SK-N-SH (cell line): ENCODE results near the gene SPCS3. TPM values are rescaled to one million over a fixed set of nuclear protein-coding genes. Genes with fewer than 3 reads are reported as not detected.
A peak's percentile ranks its signal among the peaks of the same experiment; 100 is the strongest.

Experiments
- CTCF ChIA-PET: fragments of 300-600, 350-600 bp; formaldehyde crosslinking; extraction: SDS; loops from one replicate; lab custom pipeline; 2021; lab: Yijun Ruan, JAX
- POLR2A ChIA-PET: fragments of 350-600 bp; sonication (Branson Sonifier 250); formaldehyde crosslinking; extraction: SDS; loops from one replicate; lab custom pipeline; 2020; ENCODE audit warnings: antibody characterized with exemption, inconsistent platforms; lab: Yijun Ruan, JAX
- DNase-seq: peaks from one replicate; pipeline ENCODE4 v3.0.0; 2012
- H2AFZ ChIP-seq: fragments of 200-600 bp; sonication (generic); 2 replicates; pipeline ENCODE4 v1.8.1; 2016; ENCODE audit warnings: antibody characterized with exemption, mild to moderate bottlenecking, low read depth
- H3F3A ChIP-seq: fragments of 200-600 bp; sonication (generic); replicated peaks from 2 replicates; pipeline ENCODE3; 2016; ENCODE audit warnings: antibody characterized with exemption, mild to moderate bottlenecking; ENCODE audit not compliant: insufficient read depth
- H3K27ac ChIP-seq, 2 experiments: fragments of 200-500 bp in 1 of 2; fragments of 200-600 bp in 1 of 2; sonication (Bioruptor generic) in 1 of 2; sonication (generic), shearing (Covaris generic) in 1 of 2; 2 replicates each; pipeline versions ENCODE4 v1.5.1 to v1.6.1; 2014 to 2016; ENCODE audit warnings: low read depth in 2 of 2, inconsistent platforms in 1 of 2, low read length in 1 of 2, mild to moderate bottlenecking in 1 of 2, mixed read lengths in 1 of 2
- H3K27me3 ChIP-seq: fragments of 200-600 bp; sonication (generic), shearing (Covaris generic); 2 replicates; pipeline ENCODE4 v1.6.1; 2016; ENCODE audit warnings: mixed run types; ENCODE audit not compliant: insufficient read depth
- H3K36me3 ChIP-seq, 2 experiments: fragments of 200-500 bp in 1 of 2; fragments of 200-600 bp in 1 of 2; sonication (Bioruptor generic) in 1 of 2; sonication (generic) in 1 of 2; replicated peaks in 1 of 2; 2 replicates each; pipeline versions ENCODE3 to v1.5.1; 2014 to 2016; ENCODE audit warnings: low read length in 1 of 2, mild to moderate bottlenecking in 1 of 2; ENCODE audit not compliant: insufficient read depth in 2 of 2, control insufficient read depth in 1 of 2
- H3K4me1 ChIP-seq, 2 experiments: fragments of 200-500 bp in 1 of 2; fragments of 200-600 bp in 1 of 2; sonication (Bioruptor generic) in 1 of 2; sonication (generic), shearing (Covaris generic) in 1 of 2; 2 replicates each; pipeline versions ENCODE4 v1.5.1 to v1.6.1; 2014 to 2016; ENCODE audit warnings: low read depth in 1 of 2, low read length in 1 of 2, mixed run types in 1 of 2; ENCODE audit not compliant: insufficient read depth in 2 of 2, control insufficient read depth in 1 of 2
- H3K4me2 ChIP-seq: fragments of 200-600 bp; sonication (generic), shearing (Covaris generic); 2 replicates; pipeline ENCODE4 v1.6.1; 2017; ENCODE audit warnings: mixed run types
- H3K4me3 ChIP-seq, 2 experiments: fragments of 200-500 bp in 1 of 2; fragments of 200-600 bp in 1 of 2; sonication (Bioruptor generic) in 1 of 2; sonication (generic), shearing (Covaris generic) in 1 of 2; 2 replicates each; pipeline versions ENCODE4 v1.5.1 to v1.8.1; 2014 to 2016; ENCODE audit warnings: low read depth in 2 of 2, inconsistent platforms in 1 of 2, low read length in 1 of 2, mild to moderate bottlenecking in 1 of 2, mixed read lengths in 1 of 2, moderate library complexity in 1 of 2
- H3K79me2 ChIP-seq: fragments of 200-600 bp; sonication (generic); 2 replicates; pipeline ENCODE4 v1.8.1; 2017; ENCODE audit warnings: mild to moderate bottlenecking; ENCODE audit not compliant: insufficient read depth
- H3K9ac ChIP-seq: fragments of 200-600 bp; sonication (generic); 2 replicates; pipeline ENCODE4 v1.6.1; 2017; ENCODE audit warnings: mixed run types
- H3K9me2 ChIP-seq: fragments of 200-600 bp; sonication (generic); 2 replicates; pipeline ENCODE4 v1.6.1; 2017; ENCODE audit warnings: mixed run types
- H3K9me3 ChIP-seq: fragments of 200-600 bp; sonication (generic); 2 replicates; pipeline ENCODE4 v1.6.1; 2017; ENCODE audit warnings: mixed run types, mild to moderate bottlenecking, moderate library complexity
- H4K20me1 ChIP-seq: fragments of 200-600 bp; sonication (generic); 2 replicates; pipeline ENCODE4 v1.6.1; 2017; ENCODE audit warnings: mild to moderate bottlenecking, mixed run types; ENCODE audit not compliant: insufficient read depth
- ELF1 ChIP-seq: IDR thresholded peaks from 2 replicates; pipeline ENCODE4 v1.4.0; 2012
- EP300 ChIP-seq, 2 experiments: IDR thresholded peaks; 2 replicates each; pipeline versions ENCODE4 v1.4.0 to v1.6.1; 2012; ENCODE audit warnings: borderline replicate concordance in 1 of 2, low read depth in 1 of 2, low read length in 1 of 2
- FOSL2 ChIP-seq: IDR thresholded peaks from 2 replicates; pipeline ENCODE4 v1.4.0; 2012; ENCODE audit warnings: low read depth, mild to moderate bottlenecking, moderate library complexity, borderline replicate concordance
- FOXM1 ChIP-seq: IDR thresholded peaks from 2 replicates; pipeline ENCODE4 v1.4.0; 2012; ENCODE audit warnings: low read depth, mild to moderate bottlenecking
- JUND ChIP-seq: IDR thresholded peaks from 2 replicates; pipeline ENCODE4 v1.4.0; 2012
- MEF2A ChIP-seq: IDR thresholded peaks from 2 replicates; pipeline ENCODE4 v1.4.0; 2012; ENCODE audit warnings: low read depth, borderline replicate concordance
- MXI1 ChIP-seq: IDR thresholded peaks from 2 replicates; pipeline ENCODE4 v1.6.1; 2012; ENCODE audit warnings: mild to moderate bottlenecking, low read depth, low read length, improper control_type of control experiment
- NRF1 ChIP-seq: IDR thresholded peaks from 2 replicates; pipeline ENCODE4 v1.6.1; 2012; ENCODE audit warnings: low read depth, mild to moderate bottlenecking, low read length
- POLR2AphosphoS5 ChIP-seq: IDR thresholded peaks from 2 replicates; pipeline ENCODE4 v1.6.1; 2012; ENCODE audit warnings: low read depth, low read length
- RAD21 ChIP-seq: IDR thresholded peaks from 2 replicates; pipeline ENCODE4 v1.6.1; 2012; ENCODE audit warnings: mild to moderate bottlenecking, low read length
- RCOR1 ChIP-seq: fragments of 150-350 bp; IDR thresholded peaks from 2 replicates; pipeline ENCODE4 v1.6.1; 2017; ENCODE audit warnings: antibody characterized with exemption, low read length
- REST ChIP-seq: IDR thresholded peaks from 2 replicates; pipeline ENCODE4 v1.6.1; 2012; ENCODE audit warnings: mild to moderate bottlenecking, low read depth, low read length, moderate library complexity
- RXRA ChIP-seq: IDR thresholded peaks from 2 replicates; pipeline ENCODE4 v1.4.0; 2012; ENCODE audit warnings: low read depth, mild to moderate bottlenecking, borderline replicate concordance
- TAF1 ChIP-seq: IDR thresholded peaks from 2 replicates; pipeline ENCODE4 v1.6.1; 2012; ENCODE audit warnings: low read depth, mild to moderate bottlenecking, low read length, moderate library complexity, borderline replicate concordance
- TEAD4 ChIP-seq: IDR thresholded peaks from 2 replicates; pipeline ENCODE4 v1.4.0; 2012; ENCODE audit warnings: mild to moderate bottlenecking, borderline replicate concordance; ENCODE audit not compliant: insufficient read depth
- USF1 ChIP-seq: IDR thresholded peaks from 2 replicates; pipeline ENCODE4 v1.4.0; 2012; ENCODE audit warnings: low read depth, borderline replicate concordance
- USF2 ChIP-seq: fragments of 150-350 bp; IDR thresholded peaks from 2 replicates; pipeline ENCODE4 v1.6.1; 2017; ENCODE audit warnings: antibody characterized with exemption, low read length, low read depth, borderline replicate concordance
- YY1 ChIP-seq: IDR thresholded peaks from 2 replicates; pipeline ENCODE4 v1.4.0; 2012; ENCODE audit warnings: low read depth, mild to moderate bottlenecking
- WGBS: methylation state at CpG from one replicate; pipeline ENCODE4 v1.1.6; 2017; ENCODE audit warnings: low lambda C conversion rate; 5-methylcytosine and 5-hydroxymethylcytosine counted together
- polyA plus RNA-seq, 3 experiments: library from polyadenylated mRNA; depleted of rRNA; stranded (reverse); fragments of >200 nt; gene quantifications; 2 replicates each; pipeline ENCODE4 v1.2.3, GENCODE V29; 2012

The SPCS3 gene
- polyA plus RNA-seq, 1 of the 3 experiments (the other 2 are of a cell fraction): 27.7 TPM

GRCh38 chr4:176276710-176277109, 43.1 kb upstream of the SPCS3 start:
- Histone ChIP-seq H3K4me1 (peaks cover 2 to 21% of the 10 kb centered on the region in 2 experiments; a peak in 3 of 4 replicates), H3K9me2 (no peaks in the 10 kb centered on the region), H3K4me3 (no peak overlapping the region), H3K4me2 (no peak overlapping the region), H3F3A (peaks cover 15% of the 10 kb centered on the region), H3K36me3 (no peaks in the 10 kb centered on the region), H3K27ac (no peak overlapping the region), H3K9me3 (no peaks in the 10 kb centered on the region), H3K9ac (no peak overlapping the region), H4K20me1 (no peaks in the 10 kb centered on the region), H3K79me2 (no peaks in the 10 kb centered on the region), H3K27me3 (no peaks in the 10 kb centered on the region), H2AFZ (0 out of 2 replicates have a peak overlapping the region, but pooled peaks have one; percentile 5)
- POLR2A ChIA-PET: no interaction called here
- 85% methylated on average over 8 of the region's 8 CpGs for WGBS
- TF ChIP-seq JUND (no peak), EP300 (IDR thresholded peaks at IDR 0.05; ENCODE audit: borderline replicate concordance in 1 of 2, low read depth in 1 of 2, low read length in 1 of 2) (no peak), USF1 (no peak), REST (no peak), MEF2A (no peak), MXI1 (no peak), FOXM1 (no peak), RCOR1 (no peak), NRF1 (no peak), TEAD4 (no peak), YY1 (no peak), ELF1 (no peak), RXRA (no peak), USF2 (no peak), POLR2AphosphoS5 (no peak), TAF1 (no peak), RAD21 (no peak), FOSL2 (no peak)
- no peak for DNase-seq
- CTCF ChIA-PET: interaction anchor here (0.9 to 2.6 kb wide), 11 partner anchors 11 to 241 kb away, joined by 3 to 18 read pairs (median 4); no protein-coding TSS in a partner anchor
